GM23248 (cell line): ENCODE data around the gene NRP2.

ENCODE experiments used
- EZH2 ChIP-seq: fragments of 200-600 bp; sonication (generic); IDR thresholded peaks from 2 replicates; pipeline ENCODE4 v1.6.1; 2018; ENCODE audit warnings: antibody characterized with exemption, mild to moderate bottlenecking; ENCODE audit not compliant: insufficient read depth, poor library complexity, severe bottlenecking
- EZH2phosphoT487 ChIP-seq: fragments of 200-600 bp; sonication (generic); IDR thresholded peaks from 2 replicates; pipeline ENCODE4 v1.6.1; 2018; ENCODE audit warnings: antibody characterized with exemption, moderate library complexity, mild to moderate bottlenecking, low read depth; ENCODE audit not compliant: insufficient read depth

GRCh38 chr2:205646680-205647079, 35.6 kb upstream of the NRP2 start:
- TF ChIP-seq EZH2 = no peak
- TF ChIP-seq EZH2phosphoT487 = no peak
